Breast epithelium (tissue), 4 donors: ENCODE measurements around the gene KLF7. TPM values are rescaled to one million over a fixed set of nuclear protein-coding genes. Genes with fewer than 3 reads are reported as not detected.

Experiments used
- DNase-seq, 2 donors: peaks; one replicate each; pipeline ENCODE4 v3.0.0-alpha.2; 2019; ENCODE audit warnings: low spot score in 2 of 2
- H3K27ac ChIP-seq, 2 donors: fragments of 200-600 bp; sonication (generic) in 1 of 2; one replicate each; pipeline ENCODE4 v1.5.1; 2016 to 2019; ENCODE audit warnings: mild to moderate bottlenecking in 1 of 2
- H3K27me3 ChIP-seq, 2 donors: fragments of 200-600 bp; sonication (generic) in 1 of 2; one replicate each; pipeline versions ENCODE4 v1.5.1 to v1.6.0; 2017 to 2019; ENCODE audit warnings: control low read depth in 1 of 2, mild to moderate bottlenecking in 1 of 2
- H3K36me3 ChIP-seq: fragments of 200-600 bp; one replicate; pipeline ENCODE4 v1.5.1; 2019
- H3K4me1 ChIP-seq, 2 donors: fragments of 200-600 bp; sonication (generic); one replicate each; pipeline ENCODE4 v1.5.1; 2016 to 2019; ENCODE audit warnings: control low read depth in 1 of 2
- H3K4me3 ChIP-seq, 3 donors: fragments of 200-600 bp; sonication (generic); 1 replicate in 2 of 3; 2 replicates in 1 of 3; pipeline ENCODE4 v1.5.1; 2016 to 2019; ENCODE audit warnings: mild to moderate bottlenecking in 3 of 3, moderate library complexity in 2 of 3
- H3K9me3 ChIP-seq, 2 donors: fragments of 200-600 bp; sonication (generic) in 1 of 2; one replicate each; pipeline ENCODE4 v1.5.1; 2016 to 2019; ENCODE audit warnings: control low read depth in 1 of 2
- CTCF ChIP-seq, 3 donors: fragments of 450-650 bp; IDR thresholded peaks; one replicate each; pipeline ENCODE4 v1.5.1; 2016 to 2017; ENCODE audit warnings: antibody characterized with exemption in 3 of 3, mild to moderate bottlenecking in 3 of 3, moderate library complexity in 3 of 3
- POLR2A ChIP-seq: fragments of 450-650 bp; IDR thresholded peaks from one replicate; pipeline ENCODE4 v1.6.1; 2016; ENCODE audit warnings: antibody characterized with exemption, mild to moderate bottlenecking, moderate library complexity
- POLR2AphosphoS5 ChIP-seq, 3 donors: sonication (generic); formaldehyde crosslinking; IDR thresholded peaks; one replicate each; pipeline ENCODE4 v1.6.1; 2017; ENCODE audit warnings: antibody characterized with exemption in 3 of 3
- intact Hi-C: fragments of 100-400 bp; cut with DNase I; formaldehyde crosslinking; loops from one replicate; pipeline ENCODE4 v1.15.1; 2023; ENCODE audit warnings: low total_unique reads
- total RNA-seq, 3 donors: library from RNA; depleted of rRNA; stranded (reverse); fragments of >200 nt; gene quantifications; one replicate each; pipeline ENCODE4 v1.1.0, GENCODE V29; 2016

The KLF7 gene
- total RNA-seq, 3 donors from 2014 or later = 21.0 to 40.7 (median 37.3) TPM

GRCh38 chr2:207133820-207134519, 31.8 kb downstream of the KLF7 start:
- H3K4me3 ChIP-seq = peak overlapping the region in 1 of 3 donors; percentile 15
- no peaks in the 10 kb centered on the region for H3K36me3 ChIP-seq
- H3K27ac ChIP-seq = peak overlapping the region; percentile 69 to 88
- intact Hi-C loops = no loop called here
- H3K9me3 ChIP-seq = no peaks in the 10 kb centered on the region
- TF ChIP-seq POLR2AphosphoS5 (IDR thresholded peaks at IDR 0.05) (peak in 1 of 3 donors; percentile 50), POLR2A (no peak), CTCF (IDR thresholded peaks at IDR 0.05) (no peak)
- no peaks in the 10 kb centered on the region for H3K27me3 ChIP-seq
- peaks cover 0 to 5% of the 10 kb centered on the region in 2 donors for H3K4me1 ChIP-seq
- peak in 1 of 2 donors; percentile 23 for DNase-seq

- peak overlapping the region; percentile 12 to 66 for H3K27ac ChIP-seq
- H3K36me3 ChIP-seq = no peaks in the 10 kb centered on the region
- H3K9me3 ChIP-seq = no peaks in the 10 kb centered on the region
- no peaks in the 10 kb centered on the region for H3K27me3 ChIP-seq
- no peak for DNase-seq
- peaks cover 0 to 5% of the 10 kb centered on the region in 2 donors for H3K4me1 ChIP-seq
- intact Hi-C loops = no loop called here
- H3K4me3 ChIP-seq = no peak overlapping the region
- TF ChIP-seq POLR2A (no peak), POLR2AphosphoS5 (IDR thresholded peaks at IDR 0.05) (no peak), CTCF (IDR thresholded peaks at IDR 0.05) (no peak)
Measured at GRCh38 chr2:207133458-207133819, 32.3 kb downstream of the KLF7 start.

GRCh38 chr2:207132019-207132418, 33.7 kb downstream of the KLF7 start:
- no peak for DNase-seq
- H3K27me3 ChIP-seq = no peaks in the 10 kb centered on the region
- intact Hi-C loops = no loop called here
- peak overlapping the region; percentile 27 to 50 for H3K27ac ChIP-seq
- peaks cover 0 to 3% of the 10 kb centered on the region in 2 donors for H3K9me3 ChIP-seq
- no peaks in the 10 kb centered on the region for H3K36me3 ChIP-seq
- TF ChIP-seq POLR2A (no peak), CTCF (IDR thresholded peaks at IDR 0.05) (no peak), POLR2AphosphoS5 (IDR thresholded peaks at IDR 0.05) (no peak)
- no peak overlapping the region for H3K4me3 ChIP-seq
- H3K4me1 ChIP-seq = peaks cover 0 to 5% of the 10 kb centered on the region in 2 donors

- peaks cover 0 to 5% of the 10 kb centered on the region in 2 donors for H3K4me1 ChIP-seq
- H3K4me3 ChIP-seq = no peak overlapping the region
- no peak for TF ChIP-seq POLR2AphosphoS5 (IDR thresholded peaks at IDR 0.05)
- TF ChIP-seq CTCF (IDR thresholded peaks at IDR 0.05) = no peak
- TF ChIP-seq POLR2A = no peak
- H3K27ac ChIP-seq = peak overlapping the region; percentile 27 to 50
- intact Hi-C loops = no loop called here
- DNase-seq = no peak
- no peaks in the 10 kb centered on the region for H3K36me3 ChIP-seq
- peaks cover 0 to 3% of the 10 kb centered on the region in 2 donors for H3K9me3 ChIP-seq
- H3K27me3 ChIP-seq = no peaks in the 10 kb centered on the region
Measured at GRCh38 chr2:207131594-207131993, 34.2 kb downstream of the KLF7 start.

GRCh38 chr2:207130958-207131521, 34.7 kb downstream of the KLF7 start:
- H3K27me3 ChIP-seq = no peaks in the 10 kb centered on the region
- intact Hi-C loops = no loop called here
- TF ChIP-seq POLR2A (no peak), CTCF (IDR thresholded peaks at IDR 0.05) (no peak), POLR2AphosphoS5 (IDR thresholded peaks at IDR 0.05) (no peak)
- H3K36me3 ChIP-seq = no peaks in the 10 kb centered on the region
- H3K9me3 ChIP-seq = peaks cover 0 to 3% of the 10 kb centered on the region in 2 donors
- no peak overlapping the region for H3K4me3 ChIP-seq
- no peak for DNase-seq
- H3K4me1 ChIP-seq = peaks cover 0 to 5% of the 10 kb centered on the region in 2 donors
- H3K27ac ChIP-seq = peak overlapping the region; percentile 27 to 50
